SKM-1 treated with dmso at 0.1 percent for 144 hours (cell line): ENCODE measurements around the gene YY1.
"Not testable (repeated sequence)": the region's sequence is repeated elsewhere in the genome, so short reads cannot be mapped to it uniquely, and the experiment has no call there.

Source experiments
- DNase-seq: peaks from one replicate; lab custom pipeline; 2025; ENCODE audit not compliant: unreplicated experiment; lab: John Stamatoyannopoulos, UW

Gene YY1

GRCh38 chr14:100283984-100284881 lies 45.3 kb downstream of the YY1 start:
- no peak for DNase-seq

DNA sequence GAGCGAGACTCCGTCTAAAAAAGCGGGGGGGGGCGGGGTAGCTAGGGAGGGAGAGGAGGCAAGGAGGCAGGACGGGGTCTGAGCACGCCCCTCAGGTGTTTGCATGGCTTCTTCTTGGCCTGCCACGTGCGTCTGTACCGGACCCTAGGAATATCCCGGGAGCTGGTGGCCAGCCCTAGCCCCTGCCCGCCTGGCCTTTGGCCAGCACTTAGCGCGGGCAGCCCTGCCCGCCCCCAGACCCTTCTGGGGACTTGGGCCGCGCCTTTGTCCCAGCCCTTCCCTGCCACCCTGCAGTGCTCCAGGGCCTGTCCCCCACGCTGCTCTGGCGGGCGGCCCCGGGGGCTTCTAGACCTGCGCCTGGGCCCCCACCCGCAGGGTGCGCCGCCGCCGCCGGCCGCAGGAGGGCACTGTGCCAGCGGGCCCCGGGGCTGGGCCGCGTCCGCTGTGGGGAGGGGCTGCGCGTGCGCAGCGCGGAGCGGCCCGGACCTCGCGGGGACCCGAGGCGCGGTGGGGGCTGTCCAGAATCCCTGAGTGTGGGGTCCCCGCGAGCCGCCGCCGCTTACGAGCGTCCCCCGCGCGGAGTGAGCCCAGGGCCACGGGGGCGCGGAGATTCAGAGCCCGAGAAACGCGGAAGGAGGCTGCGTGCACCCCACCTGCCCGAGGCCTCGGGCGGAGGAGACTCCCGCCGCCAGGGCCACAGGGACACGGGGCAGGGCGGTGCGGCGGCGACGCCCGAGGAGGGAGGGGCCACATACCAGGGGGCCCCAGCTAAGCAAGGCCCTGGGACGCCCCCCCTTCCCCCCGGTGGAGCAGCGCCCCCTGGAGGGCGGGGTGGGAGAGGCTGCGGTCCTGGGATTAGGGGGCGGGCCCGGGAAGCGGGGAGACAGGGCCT lies 46.3 kb downstream of the YY1 start:
- peak; percentile 10 for DNase-seq

DNA sequence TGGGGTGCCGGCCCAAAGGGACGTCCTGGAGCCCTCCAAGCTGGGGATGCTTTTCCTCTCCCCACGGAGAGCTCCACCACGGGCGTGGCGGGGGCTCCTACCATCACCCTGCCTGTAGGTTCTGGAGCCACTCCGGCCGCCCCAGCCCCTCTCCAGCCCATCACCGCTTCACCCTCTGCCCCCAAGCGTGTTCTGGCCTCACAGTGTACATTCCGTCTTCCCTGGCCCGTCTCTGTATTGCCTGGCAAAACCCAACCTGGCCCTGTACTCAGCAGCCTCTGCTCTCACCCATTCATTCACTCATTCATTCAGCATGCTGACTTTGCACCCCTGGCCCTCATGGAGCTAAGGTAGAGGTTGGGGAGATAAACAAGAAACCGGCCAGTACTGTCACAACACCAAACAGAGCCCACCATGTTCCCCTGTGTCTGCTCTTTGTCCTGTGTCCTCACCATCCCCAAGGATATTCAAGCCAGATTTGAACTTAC lies 47.0 kb downstream of the YY1 start:
- DNase-seq: no peak

DNA sequence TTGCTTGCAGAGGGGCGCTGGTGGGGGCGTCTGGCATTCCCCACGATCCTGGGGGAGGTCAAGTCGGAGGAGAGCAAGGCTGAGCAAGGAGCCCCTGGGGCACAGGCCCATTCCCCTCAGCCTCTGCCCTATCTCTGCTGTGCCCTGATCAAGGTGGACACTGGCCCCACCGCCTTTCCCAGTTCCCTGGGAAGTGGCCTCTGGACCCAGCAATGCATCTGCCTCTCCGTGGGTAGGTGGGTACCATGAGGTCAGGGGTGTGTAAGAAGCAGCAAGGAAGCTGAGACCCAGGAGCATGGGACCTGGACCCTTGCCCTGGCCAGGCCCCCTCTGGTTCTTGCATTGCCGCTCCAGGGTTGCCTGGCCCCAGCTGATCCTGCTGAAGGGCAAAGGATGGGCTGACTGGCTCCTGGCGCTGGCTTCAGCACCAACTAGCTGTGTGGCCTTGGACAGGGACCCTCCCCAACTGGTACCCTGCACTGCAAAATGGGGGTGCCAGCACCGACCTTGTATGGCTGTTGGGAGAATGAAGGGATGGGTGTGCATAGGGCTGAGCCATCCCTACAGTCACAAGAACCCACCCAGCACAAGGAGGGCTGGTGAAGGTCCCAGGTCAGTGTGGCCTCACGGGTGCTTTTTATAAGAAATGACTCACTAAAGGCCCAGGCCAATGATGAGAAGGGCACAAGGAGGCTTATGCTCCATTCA lies 47.7 kb downstream of the YY1 start:
- no peak for DNase-seq

DNA sequence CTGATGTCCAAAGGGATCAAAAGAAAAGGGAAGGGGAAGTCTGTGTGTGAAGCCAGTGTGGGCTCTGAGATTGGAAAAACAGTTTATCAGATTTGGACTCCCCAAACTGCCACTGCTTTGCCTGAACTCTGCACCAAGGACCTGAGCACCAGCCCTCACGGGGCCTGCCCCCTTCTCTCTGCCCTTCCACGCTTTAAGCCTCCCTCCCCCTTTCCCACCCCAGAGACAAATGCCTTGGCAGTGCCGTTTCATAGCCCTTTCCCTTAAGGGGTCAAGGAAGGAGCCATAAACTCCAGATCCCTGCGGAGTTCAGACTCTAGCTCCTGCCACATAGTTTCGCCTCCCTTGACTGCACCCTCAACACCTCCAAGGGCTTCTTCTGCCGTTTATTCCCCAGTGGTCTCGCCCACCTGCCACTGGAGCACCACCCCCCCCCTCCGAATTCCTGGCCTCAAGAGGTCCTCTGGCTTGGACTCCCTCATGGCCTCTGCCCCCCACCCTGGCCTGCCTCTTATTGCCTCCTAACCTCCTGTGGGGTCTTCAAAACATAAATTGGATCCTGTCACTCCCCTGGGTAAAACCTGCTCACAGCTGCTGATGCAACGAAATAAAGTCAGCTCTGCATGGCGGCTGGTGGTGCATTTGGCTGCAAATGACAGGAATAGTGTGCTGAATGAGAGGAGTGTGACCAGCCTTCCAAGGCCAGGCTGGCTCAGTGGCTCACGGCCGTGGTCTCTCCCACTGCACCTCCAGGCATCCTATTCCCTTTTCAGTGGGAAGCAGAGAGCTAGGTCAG lies 48.5 kb downstream of the YY1 start:
- DNase-seq: no peak

GRCh38 chr14:100287998-100288295 lies 49.0 kb downstream of the YY1 start:
- DNase-seq: not testable (repeated sequence)

DNA sequence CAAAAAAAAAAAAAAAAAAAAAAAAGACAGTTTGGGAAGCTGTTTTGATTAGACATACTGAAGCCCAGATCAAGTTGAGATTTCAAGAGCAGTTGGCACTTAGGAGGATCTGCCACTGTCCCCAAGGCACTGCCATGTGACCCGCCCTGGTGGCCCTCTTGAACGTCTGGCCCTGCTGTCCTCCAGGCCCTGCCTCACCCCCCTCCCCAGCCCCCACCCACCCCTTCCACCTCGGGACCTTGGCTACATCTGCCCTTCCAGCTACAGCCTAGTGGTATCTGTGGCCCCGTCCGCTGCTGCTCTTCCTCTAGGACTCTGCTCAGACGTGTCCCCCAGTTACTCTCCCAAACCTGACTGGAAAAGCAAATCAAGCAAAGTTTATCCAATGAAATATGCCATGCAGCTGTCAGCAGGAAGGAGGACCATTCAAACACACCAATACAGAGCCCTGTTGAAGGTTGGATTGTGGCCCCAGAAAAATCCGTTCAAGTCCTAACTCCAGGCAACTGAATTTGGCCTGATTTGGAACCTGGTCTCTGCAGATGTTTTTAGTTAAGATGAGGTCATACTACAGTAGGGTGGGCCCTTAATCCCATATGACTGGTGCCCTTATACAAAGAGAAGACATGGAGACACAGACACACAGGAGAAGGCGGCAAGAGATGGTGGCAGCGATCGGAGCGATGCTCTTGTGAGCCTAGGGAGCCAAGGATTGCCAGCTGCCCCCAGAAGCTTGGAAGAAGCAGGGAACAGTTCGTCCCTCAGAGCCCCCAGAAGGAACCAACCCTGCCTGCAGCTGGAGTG lies 49.6 kb downstream of the YY1 start:
- no peak for DNase-seq

DNA sequence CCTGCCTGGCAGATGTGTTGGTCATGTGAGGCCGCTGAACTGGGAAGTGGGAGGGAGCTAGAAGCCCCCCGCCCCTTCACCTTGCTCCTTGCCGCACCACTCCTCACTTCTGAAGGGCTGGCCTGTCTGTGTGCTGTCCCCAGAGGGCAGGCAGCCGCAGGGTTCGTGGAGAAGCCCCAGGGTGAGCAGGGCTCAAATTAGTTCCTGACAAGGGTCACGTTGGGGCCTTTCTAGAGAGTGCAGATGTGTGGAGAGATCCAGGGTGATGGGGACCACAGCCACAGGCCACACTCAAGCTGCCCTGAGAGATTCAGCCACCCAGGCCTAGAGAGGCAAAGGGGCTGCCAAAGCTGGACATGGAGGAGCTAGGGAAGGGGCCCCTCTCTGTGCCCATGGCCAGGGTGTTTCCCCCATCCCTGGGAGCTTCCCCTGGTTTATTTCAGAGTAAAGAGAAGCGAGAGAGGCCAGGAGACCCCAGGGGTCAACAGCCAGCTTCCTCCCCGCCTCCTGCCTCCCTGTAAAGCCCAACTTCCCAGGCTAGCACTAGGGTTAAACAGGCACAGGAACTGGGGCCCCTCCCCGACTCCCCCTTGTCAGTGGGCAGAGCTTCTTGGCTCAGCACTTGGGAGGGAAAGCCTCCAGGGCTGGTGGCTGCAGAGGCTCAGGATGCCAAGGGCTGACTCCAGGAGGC lies 51.1 kb downstream of the YY1 start:
- no peak for DNase-seq

- DNase-seq: no peak
Measured at GRCh38 chr14:100290607-100291304, 51.8 kb downstream of the YY1 start.

DNA sequence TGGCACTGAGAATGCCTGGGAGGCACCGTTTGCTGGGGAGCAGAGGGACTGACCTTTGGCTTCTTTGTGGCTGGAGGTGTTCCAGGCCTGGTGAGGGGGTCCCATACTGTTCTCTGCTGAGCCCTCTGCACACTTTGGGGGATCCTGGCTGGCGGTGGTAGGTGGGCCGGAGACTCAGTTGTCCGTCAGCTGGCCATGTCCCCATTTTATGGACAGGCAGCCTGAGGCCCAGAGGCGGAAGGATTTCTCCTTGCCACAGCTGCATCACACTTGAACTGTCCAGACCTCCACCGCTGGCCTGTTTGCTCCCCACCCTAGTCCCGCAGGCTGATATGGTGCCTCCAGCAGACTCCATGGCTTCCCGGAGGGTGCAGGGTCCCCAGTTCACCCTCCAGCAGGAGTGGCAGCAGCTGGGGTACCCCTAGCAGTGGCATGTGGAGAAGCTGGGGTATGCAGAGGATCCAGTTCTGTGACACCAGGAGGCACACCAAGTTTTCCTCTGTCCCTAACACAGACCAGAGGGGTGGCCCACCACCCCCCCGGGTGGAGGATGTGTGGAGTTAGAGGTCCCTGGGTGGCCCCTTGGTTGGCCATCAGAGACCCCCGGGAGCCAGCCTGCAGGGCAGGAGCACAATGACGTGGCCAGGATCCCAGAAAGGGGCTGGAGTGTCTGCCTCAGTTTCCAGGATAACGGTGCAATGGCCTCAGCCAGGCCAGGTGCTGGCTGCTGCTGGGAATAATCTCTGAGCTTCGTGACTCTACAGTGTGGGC lies 52.5 kb downstream of the YY1 start:
- DNase-seq: no peak

DNA sequence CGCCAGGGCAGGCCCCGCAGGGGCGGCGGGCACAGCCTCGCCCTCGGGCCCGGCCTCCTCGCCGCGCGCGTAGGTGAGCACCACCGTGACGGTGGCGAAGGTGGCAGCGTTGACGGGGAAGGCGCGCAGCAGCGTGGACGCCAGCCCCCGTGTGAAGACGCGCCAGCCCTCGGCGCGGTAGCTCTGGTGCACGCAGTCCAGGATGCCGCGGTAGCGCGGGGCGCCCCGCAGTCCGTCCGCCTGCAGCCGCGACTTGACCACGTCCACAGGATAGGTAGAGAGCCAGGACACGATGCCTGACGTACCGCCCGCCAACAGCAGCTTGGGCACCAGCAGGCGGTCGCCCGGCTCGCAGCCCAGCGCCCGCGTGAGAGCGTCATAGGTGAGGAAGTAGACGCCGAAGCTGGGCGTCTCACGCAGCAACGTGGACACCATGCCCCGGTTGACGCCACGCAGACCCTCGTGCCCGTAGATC lies 53.4 kb downstream of the YY1 start:
- no peak for DNase-seq

GRCh38 chr14:100292776-100293461 lies 54.0 kb downstream of the YY1 start:
- no peak for DNase-seq

DNA sequence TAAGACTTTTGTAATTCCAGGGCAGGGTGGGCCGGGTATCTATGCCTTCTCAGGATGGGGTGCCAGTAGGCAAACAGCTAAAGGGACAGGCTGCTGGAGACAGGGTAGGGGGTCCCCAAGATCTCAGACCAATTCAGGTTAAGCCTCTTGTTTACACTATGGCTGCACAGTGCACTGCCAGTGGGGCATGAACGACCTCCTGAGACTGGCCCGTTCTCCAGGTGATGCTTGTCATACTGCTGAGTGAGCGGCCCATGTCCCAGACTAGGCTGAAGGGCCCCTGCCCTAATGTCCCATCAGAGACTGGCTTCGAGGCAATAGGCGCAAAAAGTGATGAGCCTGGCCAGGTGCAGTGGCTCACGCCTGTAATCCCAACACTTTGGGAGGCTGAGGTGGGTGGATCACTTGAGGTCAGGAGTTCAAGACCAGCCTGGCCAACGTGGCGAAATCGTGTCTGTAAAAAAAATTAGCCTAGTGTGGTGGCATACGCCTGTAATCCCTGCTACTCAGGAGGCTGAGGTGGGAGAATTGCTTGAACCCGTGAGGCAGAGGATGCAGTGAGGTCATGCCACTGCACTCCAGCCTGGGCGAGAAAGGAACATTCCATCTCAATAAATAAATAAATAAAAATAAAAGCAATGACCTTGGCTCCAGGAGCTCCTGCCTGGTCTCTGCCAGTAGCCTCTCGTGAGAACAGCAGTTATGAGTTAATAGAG lies 54.7 kb downstream of the YY1 start:
- no peak for DNase-seq

GRCh38 chr14:100294213-100294962 lies 55.4 kb downstream of the YY1 start:
- DNase-seq: no peak

GRCh38 chr14:100294963-100295330 lies 56.0 kb downstream of the YY1 start:
- DNase-seq: no peak
